ENCODE data around the gene CCDC40. TPM values are rescaled to one million over a fixed set of nuclear protein-coding genes. Genes with fewer than 3 reads are reported as not detected.

Gene CCDC40
- total RNA-seq, 1 donor, result 6.9 TPM

DNA sequence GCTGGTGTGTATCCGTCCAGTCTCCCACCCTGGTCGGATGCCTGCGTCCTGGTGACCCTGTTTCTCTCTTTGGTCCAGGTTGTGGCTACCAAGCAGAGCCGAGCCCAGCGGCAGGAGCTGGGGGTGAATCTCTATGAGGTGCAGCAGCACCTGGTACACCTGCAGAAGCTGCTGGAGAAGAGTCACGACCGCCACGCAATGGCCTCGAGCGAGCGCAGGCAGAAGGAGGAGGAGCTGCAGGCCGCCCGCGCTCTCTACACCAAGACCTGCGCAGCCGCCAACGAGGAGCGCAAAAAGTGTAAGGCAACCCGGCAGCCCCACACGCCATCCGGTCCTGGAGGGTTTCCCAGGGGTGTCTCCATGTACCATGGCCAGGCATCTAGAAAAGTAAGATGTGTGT is 13.5 kb downstream of the CCDC40 start:
- no peak for DNase-seq (ENCODE audit: low read depth)

DNA sequence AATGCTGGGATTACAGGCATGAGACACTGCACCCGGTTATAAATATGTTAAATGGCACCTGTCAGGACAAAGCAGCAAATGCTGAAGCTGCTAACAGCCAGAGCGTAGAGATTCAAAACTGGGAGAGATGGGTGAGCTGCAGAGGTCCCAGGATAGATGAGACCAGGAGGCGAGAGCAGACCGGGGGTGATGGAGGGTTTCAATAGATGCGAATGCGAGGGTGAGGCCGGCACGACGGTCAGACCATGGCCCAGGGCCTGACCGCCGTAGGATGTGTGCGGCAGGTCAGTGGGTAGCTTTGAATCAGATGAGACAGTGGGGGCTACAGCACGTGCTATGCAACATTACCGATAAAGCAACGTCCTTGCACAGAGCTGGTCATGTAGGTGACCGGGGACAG is 14.3 kb downstream of the CCDC40 start:
- DNase-seq (ENCODE audit: low read depth), result no peak
- TF ChIP-seq, protein P1, sequence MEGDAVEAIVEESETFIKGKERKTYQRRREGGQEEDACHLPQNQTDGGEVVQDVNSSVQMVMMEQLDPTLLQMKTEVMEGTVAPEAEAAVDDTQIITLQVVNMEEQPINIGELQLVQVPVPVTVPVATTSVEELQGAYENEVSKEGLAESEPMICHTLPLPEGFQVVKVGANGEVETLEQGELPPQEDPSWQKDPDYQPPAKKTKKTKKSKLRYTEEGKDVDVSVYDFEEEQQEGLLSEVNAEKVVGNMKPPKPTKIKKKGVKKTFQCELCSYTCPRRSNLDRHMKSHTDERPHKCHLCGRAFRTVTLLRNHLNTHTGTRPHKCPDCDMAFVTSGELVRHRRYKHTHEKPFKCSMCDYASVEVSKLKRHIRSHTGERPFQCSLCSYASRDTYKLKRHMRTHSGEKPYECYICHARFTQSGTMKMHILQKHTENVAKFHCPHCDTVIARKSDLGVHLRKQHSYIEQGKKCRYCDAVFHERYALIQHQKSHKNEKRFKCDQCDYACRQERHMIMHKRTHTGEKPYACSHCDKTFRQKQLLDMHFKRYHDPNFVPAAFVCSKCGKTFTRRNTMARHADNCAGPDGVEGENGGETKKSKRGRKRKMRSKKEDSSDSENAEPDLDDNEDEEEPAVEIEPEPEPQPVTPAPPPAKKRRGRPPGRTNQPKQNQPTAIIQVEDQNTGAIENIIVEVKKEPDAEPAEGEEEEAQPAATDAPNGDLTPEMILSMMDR (IDR thresholded peaks at IDR 0.05; ENCODE audit: insufficient read depth, low read depth, low read length), result no peak
- H3K4me3 ChIP-seq (ENCODE audit: low read depth, low read length), result no peak overlapping the region

More for the DNA sequence above, 13.5 kb downstream of the CCDC40 start:
- no peak overlapping the region for H3K4me3 ChIP-seq (ENCODE audit: low read depth, low read length)
- TF ChIP-seq, protein P1 (IDR thresholded peaks at IDR 0.05; ENCODE audit: insufficient read depth, low read depth, low read length), result no peak

DNA sequence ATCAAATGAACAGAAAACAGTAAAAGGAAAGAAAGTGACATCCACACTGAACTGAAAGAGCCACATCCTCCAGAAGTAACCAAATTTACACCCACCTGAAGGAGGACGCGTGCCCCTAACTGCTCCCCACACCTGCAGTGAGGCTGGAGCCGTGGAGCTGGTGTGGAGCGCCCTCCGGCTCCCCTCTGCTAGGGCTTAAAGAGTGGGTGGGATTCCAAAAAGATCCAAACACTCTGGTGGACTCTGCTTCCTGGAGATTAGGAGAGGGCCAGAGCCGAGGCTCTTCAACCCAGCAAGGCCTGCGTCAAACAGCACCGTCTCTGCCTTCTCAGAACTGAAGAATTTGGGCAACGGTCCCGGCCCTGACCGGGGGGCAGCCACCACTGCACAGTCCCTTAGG is 15.2 kb downstream of the CCDC40 start:
- TF ChIP-seq, protein P1 (IDR thresholded peaks at IDR 0.05; ENCODE audit: insufficient read depth, low read depth, low read length), result no peak
- H3K4me3 ChIP-seq (ENCODE audit: low read depth, low read length), result no peak overlapping the region
- no peak for DNase-seq (ENCODE audit: low read depth)

DNA sequence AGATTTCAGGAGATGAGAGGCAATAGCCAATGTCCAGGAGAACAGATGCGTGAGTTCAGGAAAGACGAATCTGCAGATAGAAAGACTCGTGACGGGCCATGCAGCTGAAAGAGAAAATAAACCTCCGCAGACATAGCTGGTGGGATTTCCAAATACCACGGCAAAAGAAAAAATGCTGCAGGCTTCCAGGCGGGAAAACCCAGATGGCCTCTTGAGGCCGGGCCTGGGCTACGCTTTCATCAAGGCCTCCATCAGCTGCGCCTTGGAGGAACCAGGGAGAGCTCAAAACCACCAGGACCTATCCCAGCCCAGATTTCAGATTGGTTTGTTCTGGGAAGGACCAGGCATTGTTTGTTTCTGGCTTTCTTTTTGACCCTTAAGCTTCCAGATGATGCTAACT is 16.7 kb downstream of the CCDC40 start:
- H3K4me3 ChIP-seq (ENCODE audit: low read depth, low read length), result no peak overlapping the region
- TF ChIP-seq, protein P1 (IDR thresholded peaks at IDR 0.05; ENCODE audit: insufficient read depth, low read depth, low read length), result no peak
- DNase-seq (ENCODE audit: low read depth), result peak; percentile 82

DNA sequence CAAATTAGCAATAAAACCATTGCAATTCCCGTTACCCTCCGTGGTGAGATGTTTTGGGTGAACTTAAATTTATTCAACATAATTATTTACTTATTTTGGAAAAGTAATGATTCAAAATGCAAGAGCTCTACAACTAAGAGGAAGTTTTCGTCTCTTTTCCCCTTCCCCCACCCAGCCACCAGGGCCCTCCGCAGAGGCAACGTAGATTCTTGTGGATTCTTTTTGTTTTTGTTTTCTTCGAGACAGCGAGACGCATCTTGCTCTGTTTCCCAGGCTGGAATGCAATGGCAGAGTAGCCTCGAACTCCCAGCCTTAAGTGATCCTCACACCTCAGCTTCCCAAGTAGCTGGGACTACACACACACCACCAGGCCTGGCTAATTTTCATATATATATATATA is 19.2 kb downstream of the CCDC40 start:
- peak; percentile 40 for DNase-seq (ENCODE audit: low read depth)
- TF ChIP-seq, protein P1 (IDR thresholded peaks at IDR 0.05; ENCODE audit: insufficient read depth, low read depth, low read length), result no peak
- no peak overlapping the region for H3K4me3 ChIP-seq (ENCODE audit: low read depth, low read length)

DNA sequence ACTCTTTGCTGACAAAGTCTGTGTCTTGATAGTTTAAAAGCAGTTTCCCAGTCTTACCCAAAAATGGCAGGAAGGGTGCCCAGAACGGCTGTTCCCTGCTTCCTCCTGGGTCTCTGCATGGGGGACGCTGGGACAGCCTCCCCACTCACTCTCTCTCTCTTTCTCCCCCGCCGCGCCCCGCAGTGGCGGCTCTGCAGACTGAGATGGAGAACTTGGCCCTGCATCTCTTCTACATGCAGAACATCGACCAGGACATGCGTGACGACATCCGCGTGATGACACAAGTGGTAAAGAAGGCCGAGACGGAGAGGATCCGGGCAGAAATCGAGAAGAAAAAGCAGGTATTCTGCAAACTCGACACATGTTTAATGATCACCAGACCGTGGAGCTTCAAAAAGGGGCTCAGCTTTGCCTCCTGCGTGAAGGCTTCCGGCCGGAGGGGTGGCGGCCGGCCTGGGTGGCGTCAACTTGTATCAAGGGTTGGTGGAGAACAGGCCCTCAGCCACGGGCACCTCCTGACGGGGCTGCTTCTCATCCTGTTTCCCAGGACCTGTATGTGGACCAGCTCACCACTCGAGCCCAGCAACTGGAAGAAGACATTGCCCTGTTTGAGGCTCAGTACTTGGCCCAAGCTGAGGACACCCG is 22.0 kb downstream of the CCDC40 start:
- TF ChIP-seq, protein P1 (IDR thresholded peaks at IDR 0.05; ENCODE audit: insufficient read depth, low read depth, low read length), result no peak
- DNase-seq (ENCODE audit: low read depth), result no peak

DNA sequence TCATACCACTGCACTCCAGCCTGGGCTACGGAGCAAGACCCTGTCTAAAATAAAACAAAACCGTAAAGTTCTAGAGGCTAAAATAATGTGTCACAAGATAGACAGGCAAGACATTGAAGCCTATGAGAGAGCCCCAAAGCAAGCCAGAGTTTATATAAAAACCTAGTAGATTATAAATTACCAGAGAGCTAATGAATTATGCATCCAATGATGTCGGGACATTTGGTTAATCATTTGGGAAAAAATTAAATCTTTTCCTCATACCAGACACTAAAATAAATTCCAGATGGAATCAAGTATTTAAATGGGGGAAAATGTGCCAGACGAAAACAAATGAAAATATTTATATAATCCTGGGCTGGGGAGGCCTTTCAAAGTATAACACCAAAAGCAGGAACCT is 24.2 kb downstream of the CCDC40 start:
- H3K4me3 ChIP-seq (ENCODE audit: low read depth, low read length), result no peak overlapping the region
- no peak for DNase-seq (ENCODE audit: low read depth)
- TF ChIP-seq, protein P1 (IDR thresholded peaks at IDR 0.05; ENCODE audit: insufficient read depth, low read depth, low read length), result no peak

More for the DNA sequence above, 22.0 kb downstream of the CCDC40 start:
- H3K4me3 ChIP-seq (ENCODE audit: low read depth, low read length), result no peak overlapping the region

All from fibroblast of villous mesenchyme (primary cell).